HFFc6 (cell line): ENCODE measurements around the gene GUCD1. TPM values are rescaled to one million over a fixed set of nuclear protein-coding genes. Genes with fewer than 3 reads are reported as not detected.

Experiments
- DNase-seq: peaks from one replicate; pipeline ENCODE4 v3.0.0-alpha.2; 2018
- H3K27ac Mint-ChIP-seq: 2 replicates; pipeline ENCODE4 v1.8.0; 2020; ENCODE audit warnings: mild to moderate bottlenecking, mixed read lengths
- H3K27me3 Mint-ChIP-seq: 2 replicates; pipeline ENCODE4 v1.8.0; 2021; ENCODE audit warnings: mild to moderate bottlenecking, moderate library complexity, mixed read lengths; ENCODE audit not compliant: insufficient read depth
- H3K36me3 Mint-ChIP-seq: 2 replicates; pipeline ENCODE4 v1.8.0; 2021; ENCODE audit warnings: low read depth, mixed read lengths
- H3K4me1 Mint-ChIP-seq: 2 replicates; pipeline ENCODE4 v1.8.0; 2020; ENCODE audit warnings: low read depth, mixed read lengths
- H3K4me3 Mint-ChIP-seq: 2 replicates; pipeline ENCODE4 v1.8.0; 2020; ENCODE audit warnings: mild to moderate bottlenecking, moderate library complexity, mixed read lengths
- H3K9me3 Mint-ChIP-seq: 2 replicates; pipeline ENCODE4 v1.8.0; 2020; ENCODE audit warnings: mild to moderate bottlenecking, mixed read lengths
- CTCF ChIP-seq: fragments of 200-600 bp; sonication (generic); IDR thresholded peaks from 2 replicates; pipeline ENCODE4 v1.5.0; 2021; ENCODE audit warnings: antibody characterized with exemption, mild to moderate bottlenecking
- total RNA-seq, 6 experiments: library from RNA; stranded (reverse); fragmentation: NEBNext Ultra II Directional; extraction: Animal tissue kit (Norgen Biotek cat#: 25700); gene quantifications; 2 replicates in 1 of 6; 3 replicates in 5 of 6; pipeline ENCODE4 v1.2.3, GENCODE V29; 2021

GUCD1 gene
- total RNA-seq, 6 experiments from 2014 or later = 82.4 to 99.5 (median 89.0) TPM

GRCh38 chr22:24519496-24519895, 35.4 kb downstream of the GUCD1 start:
- DNase-seq = no peak
- Mint-ChIP-seq H3K27me3 (peaks cover 8% of the 10 kb centered on the region), H3K36me3 (no peaks in the 10 kb centered on the region), H3K4me1 (peaks cover 36% of the 10 kb centered on the region), H3K4me3 (no peak overlapping the region), H3K27ac (no peak overlapping the region), H3K9me3 (no peaks in the 10 kb centered on the region)
- TF ChIP-seq CTCF = no peak

- no peak overlapping the region for H3K27ac Mint-ChIP-seq
- peaks cover 30% of the 10 kb centered on the region for H3K4me1 Mint-ChIP-seq
- H3K9me3 Mint-ChIP-seq = no peaks in the 10 kb centered on the region
- no peaks in the 10 kb centered on the region for H3K36me3 Mint-ChIP-seq
- H3K27me3 Mint-ChIP-seq = peaks cover 8% of the 10 kb centered on the region
- TF ChIP-seq CTCF = no peak
- DNase-seq = no peak
- H3K4me3 Mint-ChIP-seq = no peak overlapping the region
These were observed 36.0 kb downstream of the GUCD1 start for GRCh38 chr22:24518771-24519485.

- Mint-ChIP-seq H3K27ac (no peak overlapping the region), H3K4me3 (no peak overlapping the region), H3K4me1 (peaks cover 25% of the 10 kb centered on the region), H3K27me3 (peaks cover 8% of the 10 kb centered on the region), H3K36me3 (no peaks in the 10 kb centered on the region), H3K9me3 (no peaks in the 10 kb centered on the region)
- no peak for TF ChIP-seq CTCF
- no peak for DNase-seq
These were observed 36.7 kb downstream of the GUCD1 start for GRCh38 chr22:24518228-24518627.

- TF ChIP-seq CTCF = no peak
- no peaks in the 10 kb centered on the region for H3K9me3 Mint-ChIP-seq
- peaks cover 8% of the 10 kb centered on the region for H3K27me3 Mint-ChIP-seq
- H3K4me3 Mint-ChIP-seq = no peak overlapping the region
- no peak overlapping the region for H3K27ac Mint-ChIP-seq
- peaks cover 25% of the 10 kb centered on the region for H3K4me1 Mint-ChIP-seq
- DNase-seq = no peak
- H3K36me3 Mint-ChIP-seq = no peaks in the 10 kb centered on the region
These were observed 37.5 kb downstream of the GUCD1 start for GRCh38 chr22:24517446-24517845.

- H3K27me3 Mint-ChIP-seq = peaks cover 8% of the 10 kb centered on the region
- peak overlapping the region; percentile 73 for H3K4me3 Mint-ChIP-seq
- H3K9me3 Mint-ChIP-seq = no peaks in the 10 kb centered on the region
- peaks cover 27% of the 10 kb centered on the region for H3K4me1 Mint-ChIP-seq
- no peak for TF ChIP-seq CTCF
- peak overlapping the region; percentile 28; the same call in 1 of the 2 replicates for H3K27ac Mint-ChIP-seq
- peak; percentile 87 for DNase-seq
- no peaks in the 10 kb centered on the region for H3K36me3 Mint-ChIP-seq
These were observed 38.6 kb downstream of the GUCD1 start for GRCh38 chr22:24516301-24516737.
